ENCODE results near the gene ENTPD8.

ENTPD8 gene

DNA sequence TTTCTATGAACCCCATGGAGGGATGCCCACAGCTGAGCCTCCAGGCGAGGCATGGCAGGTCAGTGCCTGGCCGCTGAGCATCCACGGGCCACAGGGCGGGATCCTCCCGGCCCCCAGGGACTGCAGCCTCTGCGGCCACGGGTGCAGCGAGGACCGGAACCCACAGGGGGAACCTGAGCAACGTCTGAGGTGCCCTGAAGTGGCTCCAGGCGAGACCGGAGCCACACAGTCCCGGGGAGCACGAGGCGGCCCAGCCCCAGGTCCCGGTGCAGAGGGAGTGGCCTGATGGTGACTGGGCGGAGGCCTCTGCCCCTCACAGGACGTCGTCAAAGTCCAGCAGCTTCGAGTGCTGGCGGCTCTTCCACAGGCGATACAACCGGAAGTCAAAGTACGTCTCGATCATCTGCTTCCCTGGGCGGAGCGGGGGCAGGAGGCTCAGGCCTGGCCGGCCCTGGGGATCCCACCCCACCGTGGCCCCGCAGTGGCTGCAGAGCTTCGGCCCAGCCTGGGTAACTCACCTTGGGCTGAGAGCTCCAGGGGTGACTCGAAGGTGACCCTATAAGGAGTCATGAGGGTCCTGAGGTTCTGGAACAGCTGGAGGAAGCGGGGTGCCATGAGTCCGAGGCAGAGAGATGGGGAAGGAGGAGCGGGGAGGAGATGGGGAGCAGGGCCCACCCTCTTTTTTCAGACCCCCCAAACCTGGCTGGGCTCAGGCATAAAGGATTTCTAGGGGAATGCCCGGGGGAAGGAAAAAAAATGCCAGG lies 8.1 kb upstream of the ENTPD8 start:
- in situ Hi-C loops (cut with MboI; ENCODE audit: low sequenced_read_pairs), result no loop called here

DNA sequence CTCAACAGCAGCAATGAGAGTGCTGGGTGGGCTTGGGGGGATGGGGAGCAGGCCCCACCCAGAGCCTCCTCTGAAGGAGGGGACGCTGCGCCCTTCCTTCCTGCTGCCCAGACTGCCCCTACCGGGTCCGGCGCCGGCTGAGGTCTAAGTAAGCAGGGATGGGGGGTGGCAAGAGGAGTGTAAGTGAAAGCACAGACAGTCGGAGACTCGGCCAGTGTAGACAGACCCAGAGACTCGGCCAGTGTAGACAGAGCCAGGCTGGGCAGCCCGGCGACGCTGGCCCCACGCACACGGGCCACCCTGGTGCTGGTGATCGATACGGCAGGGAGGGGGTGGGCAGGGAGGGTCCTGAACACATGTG lies 7.4 kb upstream of the ENTPD8 start:
- in situ Hi-C loops (cut with MboI; ENCODE audit: low sequenced_read_pairs), result no loop called here

DNA sequence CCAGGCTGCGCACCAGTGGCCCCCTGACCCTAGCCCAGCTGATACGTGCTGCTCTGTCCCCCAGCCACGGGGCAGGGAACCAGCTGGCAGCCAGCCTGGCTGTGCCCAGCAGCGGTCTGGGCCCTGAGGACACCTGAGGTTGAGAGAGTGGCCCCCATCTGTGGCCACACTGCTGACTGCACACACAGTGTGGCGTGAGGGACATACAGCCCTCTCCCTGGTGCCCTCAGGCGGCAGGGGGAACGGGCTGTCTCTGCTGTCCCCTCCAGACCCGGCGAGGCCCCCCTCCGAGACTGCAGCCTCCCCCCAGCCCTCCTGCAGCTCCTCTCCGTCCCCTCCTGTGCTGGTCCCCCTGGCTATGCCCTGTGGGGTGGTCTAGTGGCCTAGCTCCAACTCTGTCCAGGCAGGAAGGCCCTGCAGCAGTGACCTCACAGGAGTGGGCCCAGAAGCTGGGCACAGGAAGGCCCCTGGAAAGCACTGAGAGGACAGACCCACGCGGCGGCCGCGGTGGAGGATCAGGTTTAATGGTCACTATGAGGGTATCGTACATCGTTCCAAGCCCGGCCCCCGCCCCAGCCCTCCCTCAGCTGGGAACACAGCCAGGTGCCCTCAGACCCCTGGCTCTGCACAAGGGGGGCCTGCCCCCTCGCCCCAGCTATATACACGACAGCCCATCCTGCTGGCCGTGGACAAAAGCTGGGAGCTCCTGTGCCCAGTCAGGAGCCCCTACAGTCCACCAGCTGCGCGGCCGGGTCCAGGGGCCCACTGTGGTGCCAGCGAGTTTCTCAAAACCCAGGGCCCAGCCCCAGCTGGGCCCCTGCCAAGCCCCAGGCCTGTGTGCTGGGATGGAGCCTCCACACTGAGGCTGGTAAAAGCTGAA lies 6.8 kb upstream of the ENTPD8 start:
- in situ Hi-C loops (cut with MboI; ENCODE audit: low sequenced_read_pairs), result no loop called here

DNA sequence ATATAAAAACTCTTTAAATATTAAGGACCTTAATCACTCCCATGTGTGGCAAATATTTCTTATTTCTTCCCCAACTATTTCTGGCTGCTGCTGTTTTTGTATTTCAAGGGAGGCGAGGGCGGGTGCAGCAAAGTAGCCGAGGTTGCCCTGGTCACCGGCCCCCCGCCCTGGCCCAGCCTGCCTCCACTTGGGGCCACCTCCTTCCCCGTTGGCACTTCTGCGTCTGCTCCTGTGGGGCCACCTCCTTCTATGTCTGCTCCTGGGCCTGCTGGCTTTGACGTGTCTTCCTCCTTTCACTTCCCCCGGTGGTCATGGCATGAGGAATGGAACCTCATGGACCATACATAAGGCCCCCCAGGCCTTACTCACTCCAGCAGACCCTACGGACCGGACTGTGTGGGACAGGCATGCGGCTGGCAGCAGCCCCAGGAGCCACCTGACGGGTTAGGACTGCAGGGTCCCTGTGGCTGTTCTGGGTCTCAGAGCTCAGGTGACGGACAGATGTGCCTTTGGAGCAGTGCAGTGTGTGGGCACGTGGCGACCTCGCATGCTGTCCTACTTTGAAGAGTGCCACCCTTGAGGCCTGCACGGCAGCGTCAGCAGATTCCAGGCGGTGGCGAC lies 5.8 kb upstream of the ENTPD8 start:
- in situ Hi-C loops (cut with MboI; ENCODE audit: low sequenced_read_pairs), result no loop called here

DNA sequence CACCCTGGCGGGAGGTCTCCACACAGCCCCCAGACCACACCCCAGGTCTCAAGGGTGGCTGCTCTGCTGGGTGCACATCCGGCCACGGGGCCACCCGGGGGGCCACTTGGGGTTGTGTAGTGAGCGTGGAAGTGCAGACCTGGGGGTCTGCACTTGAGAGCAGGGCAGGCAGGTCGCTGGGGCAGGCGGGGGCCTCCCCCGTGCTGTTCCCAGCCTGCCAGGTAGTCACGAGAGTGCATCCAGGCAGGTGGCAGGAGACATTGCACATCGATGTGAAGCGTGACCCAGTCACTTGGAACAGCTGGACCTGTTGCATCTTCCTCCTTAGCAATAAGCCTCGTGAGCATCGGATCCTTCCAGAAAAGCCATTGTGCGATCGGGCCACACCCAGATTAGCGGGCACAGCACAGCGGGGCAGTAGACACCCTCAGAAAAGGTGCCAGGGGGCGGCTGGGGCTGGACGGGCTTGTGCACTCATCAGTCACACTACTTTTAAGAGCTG lies 4.8 kb upstream of the ENTPD8 start:
- in situ Hi-C loops (cut with MboI; ENCODE audit: low sequenced_read_pairs), result no loop called here

DNA sequence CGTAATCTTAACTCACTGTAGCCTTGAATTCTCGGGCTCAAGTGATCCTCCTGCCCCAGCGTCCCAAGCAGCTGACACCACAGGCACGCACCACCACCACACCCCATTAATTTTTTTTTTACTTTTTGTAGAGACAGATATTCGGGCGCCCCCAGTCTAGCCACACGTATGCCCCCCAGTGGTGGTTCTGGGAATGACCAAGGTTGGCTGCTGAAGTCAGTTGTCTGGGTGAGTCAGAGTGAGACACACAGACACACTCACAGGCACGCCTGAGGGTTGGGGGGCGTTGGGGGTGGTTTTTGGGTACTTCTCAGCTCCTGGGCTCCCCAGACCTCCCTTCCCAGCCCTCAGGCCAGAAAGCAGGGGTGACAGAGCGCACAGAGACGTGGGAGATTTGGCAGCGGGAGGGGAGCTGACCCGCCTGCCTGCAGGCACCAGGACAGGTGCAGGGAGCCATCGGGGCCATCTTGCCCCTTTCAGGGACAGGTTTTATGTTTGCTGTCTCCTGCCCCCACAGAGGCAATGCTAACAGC lies 4.2 kb upstream of the ENTPD8 start:
- in situ Hi-C loops (cut with MboI; ENCODE audit: low sequenced_read_pairs), result no loop called here

DNA sequence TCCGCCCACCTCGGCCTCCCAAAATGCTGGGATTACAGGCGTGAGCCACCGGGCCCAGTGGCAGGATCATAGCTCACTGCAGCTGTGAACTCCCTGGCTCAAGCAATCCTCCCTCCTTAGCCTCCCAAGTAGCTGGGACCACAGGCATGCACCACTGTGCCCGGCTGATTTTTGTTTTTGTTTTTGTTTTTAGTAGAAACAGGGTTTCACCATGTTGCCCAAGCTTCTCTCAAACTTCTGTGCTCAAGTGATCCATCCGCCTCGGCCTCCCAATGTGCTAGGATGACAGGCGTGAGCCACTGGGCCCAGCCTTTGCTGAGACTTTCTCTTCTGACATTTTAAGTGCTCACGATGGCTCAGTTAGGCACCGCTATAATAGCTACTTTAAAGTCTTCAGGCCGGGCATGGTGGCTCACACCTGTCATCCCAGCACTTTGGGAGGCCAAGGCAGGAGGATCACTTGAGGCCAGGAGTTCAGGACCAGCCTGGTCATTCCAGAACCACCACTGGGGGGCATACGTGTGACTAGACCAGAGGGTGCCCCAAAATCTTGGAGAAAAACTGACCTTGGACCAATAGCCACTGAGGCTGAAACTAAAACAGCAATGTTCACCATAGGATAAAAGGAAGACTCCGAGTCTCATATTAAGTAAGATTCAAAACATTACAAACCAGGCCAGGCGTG lies 3.1 kb upstream of the ENTPD8 start:
- in situ Hi-C loops (cut with MboI; ENCODE audit: low sequenced_read_pairs), result no loop called here

DNA sequence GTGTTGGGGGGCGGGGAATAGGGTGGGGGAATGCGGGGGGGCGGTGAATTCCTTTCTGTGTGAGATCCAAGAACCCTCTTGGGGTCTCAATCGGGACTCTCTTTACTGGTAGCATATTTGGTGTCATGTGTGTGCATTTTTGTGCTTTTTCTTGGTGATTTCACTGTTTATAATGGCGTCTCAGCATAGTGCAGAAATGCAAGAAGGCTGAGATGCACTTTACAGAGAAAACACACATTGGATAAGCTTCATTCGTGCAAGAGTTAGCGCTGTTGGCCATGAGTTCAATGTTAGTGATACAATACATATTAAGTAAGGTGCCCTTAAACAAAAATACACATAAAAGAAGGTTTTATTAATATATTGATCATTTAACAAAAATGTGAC lies 771 bp upstream of the ENTPD8 start:
- in situ Hi-C loops (cut with MboI; ENCODE audit: low sequenced_read_pairs), result no loop called here

DNA sequence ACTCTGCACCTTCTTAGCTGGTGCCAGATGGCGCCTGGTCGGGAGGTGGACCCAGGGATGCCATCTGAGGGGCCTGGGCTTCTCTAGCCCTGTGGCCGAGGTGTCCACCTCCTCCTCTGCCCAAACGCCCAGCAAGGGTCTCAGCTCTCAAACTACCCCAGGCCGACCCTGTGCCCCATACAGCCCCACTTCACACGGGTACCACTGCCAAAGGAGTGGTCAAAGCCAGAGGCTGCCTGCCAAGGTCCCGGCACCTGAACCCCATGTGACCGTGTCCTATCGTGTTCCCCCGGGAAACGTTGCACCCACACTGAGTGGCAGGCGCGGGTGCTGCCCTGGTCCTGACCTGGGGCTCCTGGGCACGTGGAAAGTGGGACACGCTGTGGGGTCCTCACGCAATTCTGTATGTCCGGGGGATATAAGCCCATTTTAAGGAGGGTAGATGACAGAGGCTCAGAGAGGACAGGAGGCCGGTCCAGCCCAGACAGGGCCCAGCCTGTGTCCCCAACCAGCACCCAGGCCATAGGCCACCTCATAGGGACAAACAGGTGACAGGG lies 1.9 kb downstream of the ENTPD8 start:
- in situ Hi-C loops (cut with MboI; ENCODE audit: low sequenced_read_pairs), result no loop called here

DNA sequence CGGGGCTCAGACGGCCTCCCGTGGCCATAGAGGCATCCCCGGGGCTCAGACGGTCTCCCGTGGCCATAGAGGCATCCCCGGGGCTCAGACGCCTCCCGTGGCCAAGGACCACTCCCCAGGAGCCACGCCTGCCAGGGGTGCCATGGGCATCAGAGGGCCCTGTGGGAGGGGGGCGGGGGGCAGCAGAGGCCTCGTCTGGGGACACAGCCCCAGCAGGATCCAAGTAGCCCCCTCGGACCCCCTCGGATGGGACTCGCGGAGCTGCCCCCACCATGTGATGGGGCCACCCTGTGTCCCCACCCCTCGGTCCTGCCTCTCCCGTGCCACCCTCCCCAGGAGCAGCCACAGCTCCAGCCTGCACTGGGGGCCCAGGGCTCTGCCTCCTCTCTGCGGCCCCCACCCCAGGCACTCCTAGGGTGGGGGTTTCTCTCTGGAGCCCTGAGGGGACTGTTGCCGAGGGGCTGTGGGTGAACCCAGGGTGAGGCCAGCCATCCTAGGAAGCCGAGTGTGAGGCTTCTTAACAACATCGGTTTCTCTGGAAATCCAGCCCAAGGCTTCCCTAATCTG lies 2.5 kb downstream of the ENTPD8 start:
- in situ Hi-C loops (cut with MboI; ENCODE audit: low sequenced_read_pairs), result no loop called here

DNA sequence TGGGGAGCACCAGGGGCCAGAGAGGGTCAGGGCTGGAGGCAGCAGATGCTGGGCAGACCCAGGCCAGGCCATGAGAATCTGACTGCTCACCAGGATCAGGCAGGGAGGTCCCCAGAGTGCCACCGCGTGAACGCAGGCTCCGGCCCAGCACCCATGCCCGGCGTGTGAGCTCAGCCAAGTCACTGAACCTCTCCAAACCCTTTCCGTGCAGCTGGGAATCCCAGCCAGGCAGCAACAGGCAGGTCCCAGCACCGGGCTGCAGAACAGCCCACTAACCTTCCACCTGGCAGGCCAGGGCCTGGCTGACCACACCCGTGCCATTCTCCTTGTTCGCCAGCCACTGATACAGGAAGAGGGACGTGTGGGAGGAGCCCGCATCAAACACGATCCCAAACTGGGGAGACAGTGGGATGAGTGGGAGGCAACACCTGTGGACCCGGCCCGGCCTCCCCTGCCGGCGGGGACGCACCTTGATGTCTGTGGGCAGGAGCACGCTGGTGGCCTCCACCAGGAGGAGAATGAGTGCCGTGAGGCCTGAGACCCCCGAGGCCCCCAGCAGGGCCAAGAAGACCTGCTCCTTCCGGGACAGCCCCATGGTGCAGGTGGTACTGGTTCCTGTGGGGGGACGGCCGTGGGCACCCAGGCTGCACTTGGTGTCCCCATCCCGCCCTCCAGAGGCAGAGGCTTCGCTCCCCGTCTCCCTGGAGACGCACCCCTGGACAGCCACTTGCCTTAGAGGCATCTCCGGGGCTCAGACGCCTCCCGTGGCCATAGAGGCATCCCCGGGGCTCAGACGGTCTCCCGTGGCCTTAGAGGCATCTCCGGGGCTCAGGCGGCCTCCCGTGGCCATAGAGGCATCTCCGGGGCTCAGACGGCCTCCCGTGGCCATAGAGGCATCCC lies 3.2 kb downstream of the ENTPD8 start:
- in situ Hi-C loops (cut with MboI; ENCODE audit: low sequenced_read_pairs), result no loop called here

DNA sequence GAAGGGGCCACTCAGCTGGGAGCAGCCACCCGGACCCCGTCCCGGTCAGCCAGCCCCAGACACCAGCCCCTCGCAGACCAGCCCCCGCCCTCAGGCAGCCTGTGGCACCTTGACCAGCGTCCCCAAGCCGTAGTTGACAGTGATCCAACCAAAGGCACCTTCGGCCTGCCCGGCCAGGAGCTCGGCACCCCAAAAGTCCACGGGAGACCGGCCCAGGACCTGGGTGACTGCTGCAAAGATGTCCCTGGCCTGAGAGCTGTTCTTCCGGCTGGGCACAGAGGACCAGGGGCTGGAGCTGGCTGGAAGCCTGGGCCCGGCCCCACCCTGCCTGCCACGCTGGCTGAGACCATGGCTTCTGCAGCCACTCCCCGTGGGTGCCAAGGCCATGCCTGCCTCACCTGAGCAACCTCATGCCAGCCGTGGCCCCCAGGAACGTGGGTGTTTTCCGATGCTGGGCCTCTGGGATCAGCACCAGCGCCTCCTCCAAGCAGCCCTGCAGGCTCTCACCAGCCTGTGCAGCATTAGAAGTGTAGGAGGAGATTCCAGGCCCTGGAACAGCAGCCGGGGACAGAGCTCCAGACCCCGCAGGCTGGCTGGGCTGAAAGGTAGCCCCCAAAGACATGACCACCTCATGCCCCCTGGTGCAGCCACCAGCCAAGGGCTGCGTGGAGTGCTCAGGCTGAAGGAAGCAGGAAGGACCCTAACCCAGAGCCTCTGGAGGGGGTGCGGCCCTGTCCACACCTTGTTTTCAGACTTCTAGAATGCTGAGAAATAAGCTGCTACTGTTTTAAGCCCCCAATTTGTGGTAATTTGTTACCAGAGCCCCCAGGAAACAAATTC lies 4.2 kb downstream of the ENTPD8 start:
- in situ Hi-C loops (cut with MboI; ENCODE audit: low sequenced_read_pairs), result no loop called here

DNA sequence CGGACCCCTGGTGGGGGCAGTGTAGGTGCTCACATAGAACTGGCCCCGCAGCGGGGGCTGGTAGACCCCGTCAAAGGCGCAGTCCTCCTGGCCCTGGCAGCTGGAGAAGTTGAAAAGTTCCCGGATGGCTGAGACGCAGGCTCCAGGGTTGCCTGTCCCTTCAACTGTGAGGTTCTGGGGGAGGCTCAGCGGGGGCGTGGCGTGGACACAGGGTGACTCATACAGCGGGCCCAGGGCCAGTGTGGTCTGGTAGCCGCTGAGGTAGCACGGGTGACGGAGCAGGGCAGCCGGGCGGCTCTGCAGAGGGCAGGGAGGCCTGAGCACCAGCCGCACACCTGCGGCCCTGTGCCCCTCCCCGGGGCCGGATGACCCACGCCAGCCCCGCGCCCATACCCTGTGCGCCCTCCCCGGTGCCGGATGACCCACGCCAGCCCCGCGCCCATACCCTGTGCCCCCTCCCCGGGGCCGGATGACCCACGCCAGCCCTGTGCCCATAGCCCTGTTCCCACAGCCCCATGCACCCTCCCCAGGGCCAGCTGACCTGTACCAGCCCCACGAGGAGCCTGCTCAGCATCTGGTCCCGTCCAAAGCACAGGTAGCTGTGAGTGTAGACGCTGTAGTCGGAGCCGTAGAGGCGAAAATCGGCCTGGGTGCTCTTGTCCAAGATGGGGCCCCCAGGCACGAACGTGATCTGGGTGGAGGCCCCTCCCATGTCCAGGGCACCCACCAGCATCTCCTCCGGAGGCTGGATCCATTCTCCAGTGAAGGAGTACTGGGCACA lies 5.0 kb downstream of the ENTPD8 start:
- in situ Hi-C loops (cut with MboI; ENCODE audit: low sequenced_read_pairs), result no loop called here

DNA sequence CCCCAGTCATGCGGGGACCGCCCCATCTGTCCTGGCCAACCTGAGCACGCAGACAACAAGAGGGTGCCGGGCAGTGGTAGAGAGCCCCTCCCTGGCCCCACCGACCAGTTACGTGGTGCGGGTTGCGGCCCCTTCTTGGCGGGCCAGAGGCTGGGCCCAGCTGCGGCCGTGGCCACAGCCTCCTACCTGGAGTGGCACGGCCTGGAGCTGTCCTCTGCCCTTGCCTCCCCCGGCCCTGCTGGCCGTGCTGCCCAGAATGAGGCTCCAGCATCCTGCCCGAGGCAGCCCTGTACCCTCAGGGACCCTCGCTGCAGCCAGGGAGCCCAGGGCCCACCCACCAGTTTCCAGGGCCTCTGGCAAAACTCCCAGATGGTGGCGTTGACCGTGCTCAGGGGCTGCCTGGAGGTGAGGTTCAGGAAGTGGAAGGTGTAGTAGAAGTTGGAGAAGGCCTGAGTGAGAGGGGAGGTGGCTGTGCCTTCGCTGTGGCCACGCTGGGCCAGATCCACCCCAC lies 5.7 kb downstream of the ENTPD8 start:
- in situ Hi-C loops (cut with MboI; ENCODE audit: low sequenced_read_pairs), result no loop called here

DNA sequence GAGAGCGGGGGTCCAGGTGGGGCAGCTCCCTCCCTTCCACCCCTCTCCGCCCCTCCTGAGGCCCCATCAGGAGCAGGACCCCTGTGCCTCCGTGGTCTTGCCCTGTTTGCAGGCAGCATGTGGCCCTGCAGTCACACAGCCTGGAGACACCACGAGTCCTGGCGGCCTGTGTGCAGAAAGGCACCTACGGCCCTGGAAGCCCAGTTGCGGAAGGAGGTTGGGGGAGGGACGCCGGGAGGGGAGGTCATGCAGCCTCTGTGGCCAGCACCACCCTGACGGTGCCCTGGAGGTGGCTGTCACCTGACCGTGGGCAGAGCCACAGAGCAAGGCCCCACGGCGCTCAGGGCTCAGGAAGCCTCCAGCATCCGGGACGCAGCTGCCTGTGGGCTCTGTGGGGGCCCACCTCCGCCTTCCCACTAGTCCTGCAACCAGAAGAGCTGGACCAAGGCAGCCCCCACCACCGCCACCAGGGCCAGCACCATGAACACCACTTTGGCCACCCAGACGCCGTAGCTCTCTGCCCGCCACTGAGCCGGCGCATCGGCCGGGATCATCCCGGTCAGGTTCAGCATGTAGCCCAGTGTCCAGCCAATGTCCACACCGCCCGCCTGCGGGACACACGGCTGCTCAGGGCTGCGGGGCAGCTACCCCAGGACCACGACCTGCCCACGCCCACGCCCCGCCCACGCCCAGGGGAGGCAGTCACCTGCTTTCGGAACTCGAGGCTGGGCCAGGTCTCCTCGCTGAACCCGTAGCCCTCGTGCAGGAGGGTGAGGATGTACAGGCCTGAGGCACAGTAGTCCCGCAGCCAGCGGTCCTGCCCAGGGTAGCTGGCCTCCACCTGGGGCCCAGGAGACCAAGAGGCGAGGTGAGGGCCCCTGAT lies 6.4 kb downstream of the ENTPD8 start:
- in situ Hi-C loops (cut with MboI; ENCODE audit: low sequenced_read_pairs), result no loop called here

DNA sequence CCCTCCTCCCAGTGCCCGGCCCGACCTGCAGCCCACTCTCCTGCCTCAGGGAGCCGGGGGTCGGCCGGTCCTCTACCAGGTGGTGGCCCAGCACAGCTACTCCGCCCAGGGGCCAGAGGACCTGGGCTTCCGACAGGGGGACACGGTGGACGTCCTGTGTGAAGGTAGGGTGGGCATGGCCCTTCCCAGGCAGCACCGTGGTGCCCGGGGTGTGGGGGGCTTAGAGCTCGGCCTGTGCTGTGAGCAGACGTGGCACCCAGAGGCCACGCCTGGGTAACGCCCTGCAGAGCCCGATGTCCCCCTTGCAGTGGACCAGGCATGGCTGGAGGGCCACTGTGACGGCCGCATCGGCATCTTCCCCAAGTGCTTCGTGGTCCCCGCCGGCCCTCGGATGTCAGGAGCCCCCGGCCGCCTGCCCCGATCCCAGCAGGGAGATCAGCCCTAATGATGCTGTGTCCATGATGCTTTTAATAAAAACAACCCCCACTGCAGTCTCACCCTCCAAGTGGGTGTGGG lies 7.2 kb downstream of the ENTPD8 start:
- in situ Hi-C loops (cut with MboI; ENCODE audit: low sequenced_read_pairs), result no loop called here

All from HL-60/S4 treated with retinoic acid at 250 ng/mL for 4 days and 3 days (cell line).